Trophoblast cell (in vitro differentiated cells and primary cell): ENCODE data around the gene DLG1.

ENCODE experiments used
- DNase-seq, 2 donors: peaks; one replicate each; pipeline ENCODE4 v3.0.0-alpha.2; 2016
- H2AFZ ChIP-seq: 2 replicates; pipeline ENCODE4 v1.6.1; 2013; ENCODE audit warnings: low read length, moderate library complexity, mild to moderate bottlenecking; ENCODE audit not compliant: insufficient read depth, poor library complexity
- H2AK5ac ChIP-seq: 2 replicates; pipeline ENCODE4 v1.6.1; 2013; ENCODE audit warnings: mild to moderate bottlenecking, low read length
- H2BK120ac ChIP-seq: 2 replicates; pipeline ENCODE4 v1.6.1; 2013; ENCODE audit warnings: low read length, mild to moderate bottlenecking, moderate library complexity; ENCODE audit not compliant: insufficient read depth, poor library complexity
- H2BK12ac ChIP-seq: 2 replicates; pipeline ENCODE4 v1.6.1; 2013; ENCODE audit warnings: mild to moderate bottlenecking, low read length, moderate library complexity
- H2BK5ac ChIP-seq: 2 replicates; pipeline ENCODE4 v1.6.1; 2013; ENCODE audit warnings: low read length, low read depth, moderate library complexity, mild to moderate bottlenecking; ENCODE audit not compliant: poor library complexity
- H3K14ac ChIP-seq: 2 replicates; pipeline ENCODE4 v1.6.1; 2013; ENCODE audit warnings: mild to moderate bottlenecking, low read length
- H3K18ac ChIP-seq: 2 replicates; pipeline ENCODE4 v1.6.1; 2013; ENCODE audit warnings: mild to moderate bottlenecking, low read length
- H3K23ac ChIP-seq: 2 replicates; pipeline ENCODE4 v1.6.1; 2013; ENCODE audit warnings: low read length
- H3K27ac ChIP-seq: 2 replicates; pipeline ENCODE4 v1.5.1; 2013; ENCODE audit warnings: low read depth, mild to moderate bottlenecking, inconsistent platforms, low read length, moderate library complexity
- H3K27me3 ChIP-seq: 2 replicates; pipeline ENCODE4 v1.6.1; 2013; ENCODE audit warnings: inconsistent platforms, mild to moderate bottlenecking, low read length, moderate library complexity; ENCODE audit not compliant: insufficient read depth
- H3K36me3 ChIP-seq, 2 experiments: 1 replicate in 1 of 2; 2 replicates in 1 of 2; pipeline ENCODE4 v1.6.1; 2013; ENCODE audit warnings: low read length in 2 of 2, mild to moderate bottlenecking in 2 of 2, moderate library complexity in 1 of 2; ENCODE audit not compliant: insufficient read depth in 2 of 2, control insufficient read depth in 1 of 2
- H3K4ac ChIP-seq: 2 replicates; pipeline ENCODE4 v1.6.1; 2013; ENCODE audit warnings: low read depth, mild to moderate bottlenecking, low read length, moderate library complexity
- H3K4me1 ChIP-seq, 2 experiments: 1 replicate in 1 of 2; 2 replicates in 1 of 2; pipeline ENCODE4 v1.6.1; 2013; ENCODE audit warnings: low read length in 2 of 2, mild to moderate bottlenecking in 2 of 2, moderate library complexity in 1 of 2; ENCODE audit not compliant: insufficient read depth in 2 of 2, control insufficient read depth in 1 of 2
- H3K4me2 ChIP-seq: 2 replicates; pipeline ENCODE4 v1.6.1; 2013; ENCODE audit warnings: inconsistent platforms, mild to moderate bottlenecking, low read length, moderate library complexity
- H3K4me3 ChIP-seq: 2 replicates; pipeline ENCODE4 v1.5.1; 2013; ENCODE audit warnings: mild to moderate bottlenecking, low read depth, low read length, inconsistent platforms
- H3K79me1 ChIP-seq: one replicate; pipeline ENCODE4 v1.6.1; 2013; ENCODE audit warnings: low read length
- H3K79me2 ChIP-seq: 2 replicates; pipeline ENCODE4 v1.6.1; 2013; ENCODE audit warnings: low read length, mild to moderate bottlenecking; ENCODE audit not compliant: control insufficient read depth, insufficient read depth, poor library complexity
- H3K9ac ChIP-seq: 2 replicates; pipeline ENCODE4 v1.6.1; 2013; ENCODE audit warnings: mild to moderate bottlenecking, low read length
- H3K9me3 ChIP-seq: 2 replicates; pipeline ENCODE4 v1.6.1; 2013; ENCODE audit warnings: low read depth, mild to moderate bottlenecking, control low read depth, inconsistent platforms, low read length; ENCODE audit not compliant: insufficient read depth
- H4K12ac ChIP-seq: 2 replicates; pipeline ENCODE4 v1.6.1; 2013; ENCODE audit warnings: low read depth, mild to moderate bottlenecking, low read length, moderate library complexity
- H4K8ac ChIP-seq: 2 replicates; pipeline ENCODE4 v1.6.1; 2013; ENCODE audit warnings: low read depth, mild to moderate bottlenecking, low read length, moderate library complexity
- H4K91ac ChIP-seq: one replicate; pipeline ENCODE4 v1.6.1; 2013; ENCODE audit warnings: low read depth, mild to moderate bottlenecking, low read length, moderate library complexity
- WGBS: extraction: QIAGEN DNeasy Blood & Tissue Kit; methylation state at CpG from one replicate; pipeline ENCODE4 v1.1.7; 2013; ENCODE audit warnings: missing lambda C conversion rate; ENCODE audit not compliant: insufficient read length, insufficient coverage; ENCODE audit errors: extremely low coverage; 5-methylcytosine and 5-hydroxymethylcytosine counted together

DLG1 gene

DNA sequence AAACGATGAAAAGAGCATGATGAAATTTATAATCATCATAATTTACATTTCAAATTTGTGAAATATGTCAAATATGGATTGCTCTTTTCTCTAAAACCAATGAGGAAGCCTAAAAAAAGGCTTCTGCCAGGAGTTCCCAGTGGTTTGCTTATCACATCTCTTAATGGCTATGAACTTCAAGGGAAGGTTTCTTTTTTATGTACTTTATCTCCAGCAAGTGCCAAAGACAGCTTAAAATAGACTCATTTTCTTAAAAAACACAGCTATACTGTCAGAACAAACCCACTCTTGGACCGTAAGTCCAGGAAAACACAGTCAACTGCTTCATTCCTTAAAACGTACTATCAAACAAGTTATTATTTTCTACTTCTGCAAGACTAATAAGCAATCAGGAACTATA, 80.2 kb downstream of the DLG1 start:
- H3K14ac ChIP-seq: no peak overlapping the region
- H3K9me3 ChIP-seq: no peaks in the 10 kb centered on the region
- no peak overlapping the region for H3K4ac ChIP-seq
- no peak overlapping the region for H3K9ac ChIP-seq
- no peak overlapping the region for H2AFZ ChIP-seq
- H4K12ac ChIP-seq: no peak overlapping the region
- peaks cover 3% of the 10 kb centered on the region for H3K79me2 ChIP-seq
- no peaks in the 10 kb centered on the region for H3K79me1 ChIP-seq
- H3K27me3 ChIP-seq: no peaks in the 10 kb centered on the region
- H3K4me2 ChIP-seq: no peak overlapping the region
- H3K4me3 ChIP-seq: no peak overlapping the region
- H4K8ac ChIP-seq: no peak overlapping the region
- peaks cover 0 to 2% of the 10 kb centered on the region in 2 experiments for H3K4me1 ChIP-seq
- H3K23ac ChIP-seq: no peak overlapping the region
- no peak overlapping the region for H3K27ac ChIP-seq
- no CpG with 5 or more reads among the region's 3 CpGs for WGBS
- H2BK12ac ChIP-seq: no peak overlapping the region
- no peak overlapping the region for H2AK5ac ChIP-seq
- H2BK5ac ChIP-seq: no peak overlapping the region
- H3K18ac ChIP-seq: no peak overlapping the region
- no peak for DNase-seq
- no peaks in the 10 kb centered on the region for H3K36me3 ChIP-seq
- no peak overlapping the region for H4K91ac ChIP-seq
- no peak overlapping the region for H2BK120ac ChIP-seq

DNA sequence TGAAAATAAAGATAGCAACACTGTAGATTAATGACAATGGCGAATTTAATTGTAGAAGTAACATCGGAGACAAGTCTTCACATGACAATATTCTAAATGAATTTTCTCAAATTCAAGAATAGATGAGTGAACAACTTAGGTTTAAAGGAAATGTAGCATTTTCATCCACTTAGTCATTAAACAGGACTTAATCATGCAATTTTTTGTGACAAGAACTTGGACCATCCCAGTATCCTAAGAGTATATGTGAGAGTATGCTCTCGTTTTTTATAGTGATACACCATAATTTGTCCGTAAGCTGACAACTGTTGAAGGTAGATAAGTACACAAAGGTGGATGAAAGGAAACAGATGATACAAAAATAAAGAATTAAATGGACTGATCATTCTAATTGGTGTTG, 81.5 kb downstream of the DLG1 start:
- Histone ChIP-seq H2AK5ac (no peak overlapping the region), H4K12ac (no peak overlapping the region), H3K27me3 (no peaks in the 10 kb centered on the region), H3K79me1 (no peaks in the 10 kb centered on the region), H3K4ac (no peak overlapping the region), H2AFZ (no peak overlapping the region), H3K4me3 (no peak overlapping the region), H2BK120ac (no peak overlapping the region), H3K4me2 (no peak overlapping the region), H4K91ac (no peak overlapping the region), H3K14ac (no peak overlapping the region), H3K9me3 (no peaks in the 10 kb centered on the region), H3K27ac (no peak overlapping the region), H3K36me3 (no peaks in the 10 kb centered on the region), H2BK5ac (no peak overlapping the region), H3K9ac (no peak overlapping the region), H4K8ac (no peak overlapping the region), H2BK12ac (no peak overlapping the region), H3K79me2 (peaks cover 3% of the 10 kb centered on the region), H3K4me1 (peaks cover 0 to 2% of the 10 kb centered on the region in 2 experiments), H3K18ac (no peak overlapping the region), H3K23ac (no peak overlapping the region)
- WGBS: no CpG with 5 or more reads among the region's 4 CpGs
- no peak for DNase-seq

GRCh38 chr3:197216169-197216860, 82.1 kb downstream of the DLG1 start:
- H3K23ac ChIP-seq: no peak overlapping the region
- H3K79me2 ChIP-seq: peaks cover 3% of the 10 kb centered on the region
- no peak overlapping the region for H2BK12ac ChIP-seq
- H3K36me3 ChIP-seq: no peaks in the 10 kb centered on the region
- no peak overlapping the region for H2AK5ac ChIP-seq
- no peak overlapping the region for H2BK120ac ChIP-seq
- peaks cover 0 to 2% of the 10 kb centered on the region in 2 experiments for H3K4me1 ChIP-seq
- H3K4me2 ChIP-seq: no peak overlapping the region
- no peak overlapping the region for H3K9ac ChIP-seq
- no peaks in the 10 kb centered on the region for H3K27me3 ChIP-seq
- H4K8ac ChIP-seq: no peak overlapping the region
- H3K4ac ChIP-seq: no peak overlapping the region
- no peaks in the 10 kb centered on the region for H3K79me1 ChIP-seq
- H3K4me3 ChIP-seq: no peak overlapping the region
- H4K12ac ChIP-seq: no peak overlapping the region
- no peak overlapping the region for H2AFZ ChIP-seq
- no peak overlapping the region for H4K91ac ChIP-seq
- no peak overlapping the region for H2BK5ac ChIP-seq
- no CpG with 5 or more reads among the region's 5 CpGs for WGBS
- no peak overlapping the region for H3K18ac ChIP-seq
- no peaks in the 10 kb centered on the region for H3K9me3 ChIP-seq
- peak in 1 of 2 donors; percentile 25 for DNase-seq
- no peak overlapping the region for H3K14ac ChIP-seq
- H3K27ac ChIP-seq: no peak overlapping the region

- Histone ChIP-seq H3K9ac (no peak overlapping the region), H2AK5ac (no peak overlapping the region), H3K4me1 (no peaks in the 10 kb centered on the region), H3K23ac (no peak overlapping the region), H3K9me3 (no peaks in the 10 kb centered on the region), H3K4ac (no peak overlapping the region), H3K27ac (no peak overlapping the region), H3K79me1 (no peaks in the 10 kb centered on the region), H4K91ac (no peak overlapping the region), H3K79me2 (peaks cover 1% of the 10 kb centered on the region), H2BK120ac (no peak overlapping the region), H4K8ac (no peak overlapping the region), H2BK12ac (no peak overlapping the region), H2BK5ac (no peak overlapping the region), H4K12ac (no peak overlapping the region), H2AFZ (no peak overlapping the region), H3K4me3 (no peak overlapping the region), H3K36me3 (no peaks in the 10 kb centered on the region), H3K18ac (no peak overlapping the region), H3K14ac (no peak overlapping the region), H3K27me3 (no peaks in the 10 kb centered on the region), H3K4me2 (no peak overlapping the region)
- DNase-seq: peak in 1 of 2 donors; percentile 28
- WGBS: no CpG with 5 or more reads among the region's 5 CpGs
These were observed 86.1 kb downstream of the DLG1 start for GRCh38 chr3:197212290-197212689.
